Ramos (cell line): ENCODE measurements around the gene TRIM24.
"Not testable (repeated sequence)": the region's sequence is repeated elsewhere in the genome, so short reads cannot be mapped to it uniquely, and the experiment has no call there.

Experiments
- in situ Hi-C: fragments of 300-500 bp; cut with MboI; formaldehyde crosslinking; loops from one replicate; pipeline ENCODE4 v1.14.3; 2022; ENCODE audit warnings: low sequenced_read_pairs; ENCODE audit not compliant: unreplicated experiment

Gene TRIM24

GRCh38 chr7:138524259-138524658 is 64.2 kb downstream of the TRIM24 start:
- in situ Hi-C loops, result no loop called here

GRCh38 chr7:138525757-138526156 is 65.7 kb downstream of the TRIM24 start:
- in situ Hi-C loops, result no loop called here

DNA sequence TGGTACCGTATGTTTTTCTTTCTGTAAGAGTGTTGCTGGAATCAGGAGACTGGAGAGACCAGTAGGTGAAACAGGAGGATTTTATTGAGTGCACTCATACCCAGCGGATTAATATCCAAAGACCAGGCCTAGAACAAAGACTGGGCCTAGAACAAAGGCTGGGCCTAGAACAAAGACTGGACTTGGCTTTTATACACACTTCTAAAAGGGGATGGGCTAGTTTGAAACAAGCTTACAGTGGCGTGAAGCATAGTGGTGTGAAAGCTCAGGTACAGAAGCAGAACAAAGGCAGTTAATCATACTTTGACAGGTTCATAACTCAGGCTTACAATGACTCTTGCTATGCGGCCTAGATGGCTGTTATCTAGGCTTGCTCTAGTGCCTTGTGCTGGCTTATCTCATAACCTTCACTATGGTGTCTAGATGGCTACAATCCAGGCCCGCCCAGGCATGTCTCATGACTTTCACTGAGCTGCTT is 67.7 kb downstream of the TRIM24 start:
- in situ Hi-C loops, result no loop called here

DNA sequence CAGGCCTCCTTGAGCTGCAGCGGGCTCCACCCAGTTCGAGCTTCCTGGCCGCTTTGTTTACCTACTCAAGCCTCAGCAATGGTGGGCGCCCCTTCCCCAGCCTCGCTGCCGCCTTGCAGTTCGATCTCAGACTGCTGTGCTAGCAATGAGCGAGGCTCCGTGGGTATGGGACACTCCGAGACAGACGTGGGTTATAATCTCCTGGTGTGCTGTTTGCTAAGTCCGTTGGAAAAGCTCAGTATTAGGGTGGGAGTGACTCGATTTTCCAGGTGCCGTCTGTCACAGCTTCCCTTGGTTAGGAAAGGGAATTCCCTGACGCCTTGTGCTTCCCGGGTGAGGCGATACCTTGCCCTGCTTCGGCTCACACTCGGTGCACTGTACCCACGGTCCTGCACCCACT is 76.8 kb downstream of the TRIM24 start:
- in situ Hi-C loops, result not testable (repeated sequence)

DNA sequence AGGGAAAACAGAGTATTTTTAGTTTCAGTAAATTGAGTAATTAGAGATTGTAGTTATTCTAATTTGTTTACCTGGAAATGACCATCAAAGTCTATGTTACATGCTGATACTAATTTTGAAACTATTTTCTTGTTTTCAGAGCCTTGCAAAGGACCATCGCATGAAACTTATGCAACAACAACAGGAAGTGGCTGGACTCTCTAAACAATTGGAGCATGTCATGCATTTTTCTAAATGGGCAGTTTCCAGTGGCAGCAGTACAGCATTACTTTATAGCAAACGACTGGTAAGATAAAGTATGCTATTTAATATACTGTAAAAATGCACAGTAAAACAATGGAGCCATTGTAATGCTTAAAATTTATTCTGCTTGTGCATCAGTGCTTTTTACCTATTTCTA is 78.5 kb downstream of the TRIM24 start:
- in situ Hi-C loops, result no loop called here

DNA sequence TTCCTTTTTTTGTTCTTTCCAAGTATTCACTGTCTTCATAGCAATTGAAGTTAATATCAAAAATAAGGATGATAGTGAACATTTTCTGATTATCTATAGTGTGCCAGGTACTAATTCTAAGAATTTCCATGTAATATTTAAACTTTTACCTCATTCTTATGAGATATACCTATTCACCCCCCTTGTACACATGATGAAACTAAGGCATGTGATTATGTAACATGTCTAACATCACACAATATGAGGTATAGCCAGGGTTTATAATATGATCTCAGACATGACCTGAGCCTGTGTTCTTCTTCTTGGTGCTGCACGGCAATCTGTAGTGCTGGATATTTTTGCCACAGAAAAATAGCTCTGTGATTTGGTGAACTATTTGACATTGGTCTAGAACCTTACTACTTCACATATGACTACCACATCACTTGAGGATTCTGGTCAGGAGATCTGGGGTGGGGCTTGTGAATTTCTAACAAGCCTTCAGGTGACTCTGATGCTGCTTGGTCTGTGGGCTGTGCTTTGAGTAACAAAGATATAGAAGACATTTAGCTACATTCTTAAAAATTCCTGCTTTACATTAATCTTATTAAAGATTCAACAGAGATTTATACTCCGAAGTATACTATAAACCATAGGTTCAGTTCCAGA is 79.1 kb downstream of the TRIM24 start:
- in situ Hi-C loops, result no loop called here

DNA sequence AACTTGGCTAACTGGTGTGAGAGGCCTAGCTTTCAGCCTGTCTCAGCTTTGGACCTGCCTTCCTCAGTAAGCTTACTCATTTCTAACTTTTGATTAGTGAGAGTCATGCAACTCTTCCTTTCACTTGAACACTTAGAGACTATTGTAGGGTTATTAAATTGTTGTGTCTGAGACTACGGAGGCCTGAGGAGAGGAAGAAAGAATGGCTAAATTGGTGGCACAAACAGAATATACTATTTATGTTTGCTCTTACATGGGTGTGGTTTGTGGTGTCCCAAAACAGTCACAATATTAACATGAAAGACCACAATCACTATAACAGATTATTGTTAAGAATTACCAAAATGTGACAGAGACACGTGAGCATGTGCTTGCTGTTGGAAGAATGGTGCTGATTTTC is 82.1 kb downstream of the TRIM24 start:
- in situ Hi-C loops, result no loop called here

DNA sequence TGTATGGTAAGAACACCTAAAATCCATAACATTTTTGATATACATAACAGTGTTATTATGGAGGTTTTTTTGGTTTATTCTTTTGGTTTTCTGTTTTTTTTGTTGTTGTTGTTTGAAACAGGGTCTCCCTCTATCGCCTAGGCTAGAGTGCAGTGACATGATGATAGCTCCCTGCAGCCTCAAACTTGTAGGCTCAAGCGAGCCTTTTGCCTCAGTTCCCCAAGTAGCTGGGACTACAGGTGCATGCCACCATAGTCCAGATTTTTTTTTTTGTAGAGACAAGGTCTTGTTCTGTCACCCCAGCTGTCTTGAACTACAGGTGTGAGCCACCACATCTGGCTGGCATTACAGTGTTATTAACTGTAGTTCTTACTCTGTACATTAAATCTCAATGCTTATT is 83.7 kb downstream of the TRIM24 start:
- in situ Hi-C loops, result no loop called here

- in situ Hi-C loops, result no loop called here
Observed at GRCh38 chr7:138545123-138545522, 85.1 kb downstream of the TRIM24 start.

DNA sequence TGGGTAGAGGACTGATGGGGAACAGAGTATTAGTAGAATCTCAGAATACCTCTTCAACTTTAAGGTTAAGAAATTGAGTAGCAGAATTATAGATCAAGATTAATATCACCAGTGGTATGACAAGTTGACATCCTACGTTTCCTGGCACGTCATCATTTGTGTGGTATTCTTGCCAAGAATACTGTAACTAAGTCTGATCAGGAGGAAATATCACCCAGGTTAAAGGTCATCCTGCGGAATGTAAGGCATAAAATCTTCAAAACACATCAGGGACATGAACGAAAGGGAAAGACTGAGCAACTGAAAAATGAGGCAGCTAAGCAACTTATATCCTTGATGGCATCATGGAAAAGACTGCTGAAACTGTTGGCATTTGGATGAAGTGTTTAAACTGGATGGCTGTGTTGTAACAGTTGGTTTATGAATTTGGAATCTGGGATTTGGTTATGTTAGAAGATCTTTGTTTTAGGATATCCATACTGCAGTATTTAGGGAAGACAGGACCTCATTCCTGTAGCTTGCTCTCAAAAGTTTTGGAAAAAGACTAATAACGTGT is 86.1 kb downstream of the TRIM24 start:
- in situ Hi-C loops, result no loop called here

- in situ Hi-C loops, result no loop called here
Observed at GRCh38 chr7:138546829-138547228, 86.8 kb downstream of the TRIM24 start.

DNA sequence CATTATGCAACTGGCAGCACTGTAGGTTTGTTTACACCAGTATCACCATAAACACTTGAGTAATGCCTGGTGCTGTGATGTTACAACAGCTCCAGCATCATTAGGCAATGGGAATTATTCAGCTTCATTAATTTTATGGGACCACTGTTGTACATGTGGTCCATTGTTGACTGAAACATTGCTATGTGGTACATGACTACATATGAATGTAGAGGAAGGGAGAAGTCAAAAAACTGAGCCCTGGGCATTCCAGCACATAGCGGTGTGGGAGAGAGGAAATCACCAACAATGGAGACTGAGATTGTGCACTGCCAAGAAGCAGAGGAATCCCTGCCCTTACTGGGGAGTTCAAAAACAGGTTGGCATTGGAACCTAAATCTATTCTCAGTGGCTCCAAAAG is 89.0 kb downstream of the TRIM24 start:
- in situ Hi-C loops, result no loop called here

GRCh38 chr7:138550337-138550736 is 90.3 kb downstream of the TRIM24 start:
- in situ Hi-C loops, result no loop called here

- in situ Hi-C loops, result no loop called here
Observed at GRCh38 chr7:138551102-138551501, 91.0 kb downstream of the TRIM24 start.

- in situ Hi-C loops, result no loop called here
Observed at GRCh38 chr7:138553805-138554204, 93.7 kb downstream of the TRIM24 start.

- in situ Hi-C loops, result no loop called here
Observed at GRCh38 chr7:138554674-138555073, 94.6 kb downstream of the TRIM24 start.

GRCh38 chr7:138555684-138556083 is 95.6 kb downstream of the TRIM24 start:
- in situ Hi-C loops, result no loop called here

DNA sequence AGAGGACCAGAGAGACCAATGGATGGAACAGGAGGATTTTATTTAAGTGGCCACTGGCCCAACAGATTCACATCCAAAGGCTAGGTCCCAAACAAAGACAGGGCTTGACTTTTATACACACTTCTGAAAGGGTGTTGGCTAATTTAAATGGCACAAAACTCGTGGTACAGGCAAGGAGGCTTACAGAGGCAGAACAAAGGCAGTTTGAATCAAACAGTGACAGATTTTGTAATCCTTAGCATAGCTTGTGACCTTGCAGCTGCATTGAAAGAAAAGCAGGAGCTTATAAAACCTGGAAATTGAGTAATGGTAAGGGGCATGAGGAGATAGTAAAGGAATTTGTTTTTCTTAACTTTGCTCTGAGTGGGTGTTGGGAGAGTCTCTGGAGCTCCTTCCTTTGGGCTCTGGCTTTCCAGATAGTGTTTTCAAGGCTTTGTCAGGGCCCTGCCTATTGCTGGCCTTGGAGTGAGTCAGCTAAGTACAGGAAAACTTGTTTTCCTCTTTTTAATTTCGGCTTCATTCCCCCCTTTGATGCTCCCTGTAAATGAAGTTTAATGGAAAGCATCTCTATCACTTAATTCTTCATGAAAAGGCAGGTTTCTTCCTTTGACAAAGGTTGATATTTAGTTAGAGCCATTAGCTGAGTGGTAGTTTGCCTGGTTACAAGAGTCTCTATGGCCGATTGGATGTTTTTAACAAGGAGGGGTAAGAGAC is 96.9 kb downstream of the TRIM24 start:
- in situ Hi-C loops, result no loop called here

DNA sequence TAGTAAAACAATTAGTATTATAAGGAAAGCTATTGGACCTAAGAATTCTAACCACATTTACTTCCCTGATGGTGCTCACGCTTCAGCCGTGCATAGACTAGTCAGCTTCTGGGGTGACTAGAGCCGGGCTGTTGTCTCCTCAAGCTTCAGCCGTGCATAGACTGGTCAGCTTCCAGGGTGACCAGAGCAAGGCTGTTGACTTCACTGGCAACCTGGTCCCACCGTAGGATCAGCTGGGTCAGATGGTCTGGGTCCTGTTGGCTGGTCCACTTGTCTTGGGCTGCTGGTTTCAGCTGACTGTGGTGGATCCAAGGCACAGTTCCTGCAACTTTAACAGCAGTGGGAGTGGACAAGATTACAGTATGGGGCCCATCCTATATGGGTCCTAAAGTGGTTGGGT is 99.4 kb downstream of the TRIM24 start:
- in situ Hi-C loops, result no loop called here

- in situ Hi-C loops, result no loop called here
Observed at GRCh38 chr7:138563808-138564207, 103.7 kb downstream of the TRIM24 start.

DNA sequence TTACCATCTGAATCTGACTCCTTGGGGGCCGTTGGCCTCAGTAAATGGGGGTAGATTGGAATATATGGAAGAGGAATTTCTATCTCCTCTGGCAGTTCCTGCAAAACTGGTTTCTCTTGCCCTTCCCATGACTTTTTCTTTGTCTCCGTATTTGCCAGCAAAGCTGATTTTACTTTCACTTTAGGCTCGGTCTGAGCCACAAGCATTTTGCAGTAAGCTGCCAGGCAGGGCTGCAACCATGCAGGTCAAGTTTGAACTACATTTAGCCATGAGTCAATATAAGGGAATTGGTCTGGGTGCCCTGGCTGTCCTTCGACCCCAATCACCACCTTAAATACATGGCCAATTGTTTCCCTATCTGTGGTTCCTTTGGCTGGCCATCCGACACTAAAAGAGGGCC is 104.3 kb downstream of the TRIM24 start:
- in situ Hi-C loops, result no loop called here

DNA sequence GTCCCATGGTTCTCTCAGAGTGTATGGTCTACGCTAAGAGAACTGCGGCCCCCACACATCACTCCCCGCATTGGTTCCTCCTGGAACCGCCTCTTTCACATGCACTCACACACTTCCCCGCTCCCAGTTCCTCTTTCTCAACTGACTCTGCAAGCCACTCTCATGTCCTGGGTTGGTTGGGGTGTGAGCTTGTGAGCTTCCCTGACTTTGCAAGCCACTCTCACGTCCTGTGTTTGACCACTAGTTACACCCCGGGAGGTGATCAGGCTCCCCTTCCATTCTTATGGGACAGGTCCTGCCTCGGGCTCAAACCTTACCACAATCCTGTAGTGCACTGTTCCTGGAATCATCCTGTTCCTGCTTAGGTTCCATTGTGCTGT is 105.0 kb downstream of the TRIM24 start:
- in situ Hi-C loops, result no loop called here
